Duodenal mucosa (tissue), 2 donors: ENCODE measurements around the gene CHCHD1.
"Not testable (repeated sequence)": the region's sequence is repeated elsewhere in the genome, so short reads cannot be mapped to it uniquely, and the experiment has no call there.

ENCODE experiments used
- H3K27ac ChIP-seq: one replicate; pipeline ENCODE4 v1.7.0; 2013; ENCODE audit warnings: low read depth, low read length
- H3K27me3 ChIP-seq, 2 donors: one replicate each; pipeline ENCODE4 v1.7.0; 2013; ENCODE audit warnings: low read length in 2 of 2, control low read depth in 1 of 2; ENCODE audit not compliant: insufficient read depth in 2 of 2, control insufficient read depth in 1 of 2
- H3K36me3 ChIP-seq, 2 donors: one replicate each; pipeline ENCODE4 v1.7.0; 2013; ENCODE audit warnings: low read length in 2 of 2, control low read depth in 1 of 2; ENCODE audit not compliant: insufficient read depth in 2 of 2, control insufficient read depth in 1 of 2
- H3K4me1 ChIP-seq, 2 donors: one replicate each; pipeline ENCODE4 v1.7.0; 2013; ENCODE audit warnings: low read length in 2 of 2, control low read depth in 1 of 2; ENCODE audit not compliant: insufficient read depth in 2 of 2, control insufficient read depth in 1 of 2
- H3K4me3 ChIP-seq, 2 donors: one replicate each; pipeline ENCODE4 v1.7.0; 2013; ENCODE audit warnings: low read length in 2 of 2, low read depth in 1 of 2
- H3K9ac ChIP-seq, 2 donors: one replicate each; pipeline ENCODE4 v1.7.0; 2013; ENCODE audit warnings: low read length in 2 of 2, low read depth in 1 of 2
- H3K9me3 ChIP-seq, 2 donors: one replicate each; pipeline ENCODE4 v1.7.0; 2013; ENCODE audit warnings: low read length in 2 of 2, control low read depth in 1 of 2; ENCODE audit not compliant: control insufficient read depth in 1 of 2

The CHCHD1 gene

DNA sequence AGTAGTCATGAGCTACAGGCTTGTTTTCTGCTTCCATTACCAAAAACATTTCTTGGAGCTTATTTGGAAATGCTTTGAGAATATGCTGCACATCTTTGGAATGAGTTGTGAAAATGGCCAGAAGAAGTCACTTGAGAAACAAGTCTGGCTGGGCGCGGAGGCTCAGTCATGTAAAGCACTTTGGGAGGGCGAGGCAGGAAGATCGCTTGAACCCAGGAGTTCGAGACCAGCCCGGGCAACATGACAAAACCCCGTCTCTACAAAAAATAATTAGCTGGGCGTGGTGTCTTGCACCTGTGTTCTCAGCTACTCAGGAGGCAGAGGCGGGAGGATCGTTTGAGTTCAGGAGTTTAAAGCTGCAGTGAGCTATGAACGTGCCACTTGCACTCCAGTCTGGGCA is 882 bp upstream of the CHCHD1 start:
- Histone ChIP-seq H3K9ac (peak overlapping the region; percentile 87 to 95), H3K4me1 (peaks cover 26 to 32% of the 10 kb centered on the region in 2 donors), H3K9me3 (no peaks in the 10 kb centered on the region), H3K36me3 (peaks cover 0 to 13% of the 10 kb centered on the region in 2 donors), H3K4me3 (peak overlapping the region; percentile 93 to 96), H3K27me3 (no peaks in the 10 kb centered on the region), H3K27ac (no peak overlapping the region)

DNA sequence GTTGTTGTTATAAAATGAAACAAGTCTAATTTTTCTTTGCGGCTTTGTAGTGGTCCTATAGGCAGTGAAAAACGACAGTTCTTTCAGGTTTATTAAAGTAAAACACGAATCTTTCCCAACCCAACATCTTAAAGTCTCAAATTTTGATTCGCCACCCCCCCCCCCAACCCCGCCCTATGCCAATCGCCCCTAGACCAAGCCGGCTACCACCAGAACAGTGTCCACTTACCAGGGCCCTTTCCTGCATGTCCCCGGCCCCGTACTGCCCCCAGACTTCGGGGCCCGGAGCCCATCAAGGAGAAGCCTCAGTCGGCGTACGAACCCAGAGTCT is 335 bp upstream of the CHCHD1 start:
- Histone ChIP-seq H3K9ac (peak overlapping the region; percentile 87 to 95), H3K27me3 (no peaks in the 10 kb centered on the region), H3K4me1 (peaks cover 30 to 33% of the 10 kb centered on the region in 2 donors), H3K36me3 (peaks cover 0 to 13% of the 10 kb centered on the region in 2 donors), H3K4me3 (peak overlapping the region; percentile 93 to 96), H3K9me3 (no peaks in the 10 kb centered on the region), H3K27ac (peak overlapping the region; percentile 84)

- no peak overlapping the region for H3K27ac ChIP-seq
- H3K36me3 ChIP-seq, result peaks cover 0 to 11% of the 10 kb centered on the region in 2 donors
- no peaks in the 10 kb centered on the region for H3K27me3 ChIP-seq
- no peaks in the 10 kb centered on the region for H3K9me3 ChIP-seq
- peak overlapping the region; percentile 87 to 95 for H3K9ac ChIP-seq
- H3K4me1 ChIP-seq, result peaks cover 40% of the 10 kb centered on the region in 2 donors
- H3K4me3 ChIP-seq, result peak overlapping the region; percentile 93 to 96
Observed at GRCh38 chr10:73782749-73783085, 869 bp downstream of the CHCHD1 start.

DNA sequence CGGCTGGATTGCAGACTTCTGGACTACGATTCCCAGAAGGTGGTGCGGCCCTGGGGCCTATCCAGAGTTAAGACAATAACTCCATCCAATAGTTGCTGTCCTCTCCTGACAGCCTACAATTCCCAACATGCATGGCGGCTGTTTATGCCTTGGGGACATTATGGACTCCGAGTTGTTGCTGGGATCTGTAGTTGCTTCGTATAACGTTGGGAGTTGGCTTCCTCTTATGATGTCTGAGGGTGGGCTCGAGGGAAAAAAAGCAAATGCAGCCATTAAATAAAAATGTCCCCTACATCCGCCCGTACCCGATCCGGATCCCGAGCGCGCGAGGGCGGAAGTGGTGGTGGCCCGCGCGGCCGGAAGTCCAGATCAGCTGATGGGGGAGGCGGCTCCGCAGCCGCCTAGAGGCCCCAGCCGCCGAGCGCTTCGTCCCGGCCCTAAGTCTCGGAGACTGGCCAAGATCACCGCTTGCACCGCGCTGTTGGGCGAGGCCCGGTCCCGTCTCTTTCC is 3.4 kb downstream of the CHCHD1 start, which contains the start of gene ZSWIM8:
TSS of gene ZSWIM8 (plus strand) at position 396 of the 510 bp plus-strand sequence. CDS start 273 bp downstream, outside the sequence.
- Histone ChIP-seq H3K4me1 (peaks cover 36 to 38% of the 10 kb centered on the region in 2 donors), H3K9me3 (no peaks in the 10 kb centered on the region), H3K27me3 (no peaks in the 10 kb centered on the region), H3K36me3 (peaks cover 14 to 17% of the 10 kb centered on the region in 2 donors), H3K4me3 (peak within 1 kb of the TSS; percentile 82 to 92), H3K9ac (peak within 1 kb of the TSS; percentile 76 to 82), H3K27ac (peak within 1 kb of the TSS; percentile 87)

DNA sequence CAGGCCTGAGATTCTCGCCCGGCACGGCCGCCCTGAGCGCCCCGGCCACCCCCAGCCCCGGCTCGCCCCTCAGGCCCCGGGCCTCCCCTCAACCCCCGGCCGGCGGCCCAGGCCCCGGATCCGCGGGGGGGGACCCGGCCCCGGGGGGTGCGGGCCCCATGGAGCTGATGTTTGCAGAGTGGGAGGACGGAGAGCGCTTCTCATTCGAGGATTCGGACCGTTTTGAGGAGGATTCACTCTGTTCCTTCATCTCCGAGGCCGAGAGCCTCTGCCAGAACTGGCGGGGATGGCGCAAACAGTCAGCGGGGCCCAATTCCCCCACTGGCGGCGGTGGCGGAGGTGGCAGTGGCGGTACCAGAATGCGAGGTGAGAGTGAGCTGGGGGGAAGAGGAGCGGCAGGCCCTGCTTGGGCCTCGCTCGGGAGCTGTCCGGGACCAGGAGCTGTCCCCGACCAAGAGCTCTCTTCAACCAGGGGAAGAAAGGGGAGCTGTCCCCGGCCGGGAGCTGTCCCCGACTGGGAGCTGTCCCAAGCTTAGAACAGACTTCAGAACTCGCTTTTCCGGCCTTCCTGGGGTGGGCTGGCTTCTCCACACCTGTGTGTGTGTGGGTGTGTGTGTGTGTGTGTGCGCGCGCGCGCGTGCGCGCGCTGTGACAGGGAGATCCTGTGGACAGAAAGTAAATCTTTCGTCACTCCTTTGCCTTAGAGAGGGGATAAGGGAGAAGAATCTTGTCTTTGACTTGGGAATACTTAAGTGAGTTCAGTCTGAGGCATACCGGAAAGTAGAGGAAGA is 4.1 kb downstream of the CHCHD1 start:
- no peaks in the 10 kb centered on the region for H3K9me3 ChIP-seq
- H3K4me1 ChIP-seq, result peaks cover 30 to 33% of the 10 kb centered on the region in 2 donors
- H3K27me3 ChIP-seq, result no peaks in the 10 kb centered on the region
- H3K9ac ChIP-seq, result peak overlapping the region; percentile 76 to 82
- H3K4me3 ChIP-seq, result peak overlapping the region; percentile 82 to 92
- H3K27ac ChIP-seq, result peak overlapping the region; percentile 87
- H3K36me3 ChIP-seq, result peaks cover 16 to 23% of the 10 kb centered on the region in 2 donors

GRCh38 chr10:73786512-73786885 is 4.7 kb downstream of the CHCHD1 start:
- Histone ChIP-seq H3K36me3 (peaks cover 22 to 29% of the 10 kb centered on the region in 2 donors), H3K9me3 (no peaks in the 10 kb centered on the region), H3K27ac (no peak overlapping the region), H3K4me3 (peak overlapping the region; percentile 82 to 92), H3K4me1 (peaks cover 26 to 29% of the 10 kb centered on the region in 2 donors), H3K27me3 (no peaks in the 10 kb centered on the region), H3K9ac (peak overlapping the region; percentile 76 to 82)

- not testable (repeated sequence) for H3K27ac ChIP-seq, H3K9ac ChIP-seq, H3K9me3 ChIP-seq, H3K27me3 ChIP-seq
- Histone ChIP-seq H3K36me3 (peaks cover 27 to 36% of the 10 kb centered on the region in 2 donors), H3K4me3 (peak overlapping the region in 1 of 2 donors; percentile 3), H3K4me1 (peaks cover 26 to 29% of the 10 kb centered on the region in 2 donors)
Observed at GRCh38 chr10:73787031-73787800, 5.4 kb downstream of the CHCHD1 start.

DNA sequence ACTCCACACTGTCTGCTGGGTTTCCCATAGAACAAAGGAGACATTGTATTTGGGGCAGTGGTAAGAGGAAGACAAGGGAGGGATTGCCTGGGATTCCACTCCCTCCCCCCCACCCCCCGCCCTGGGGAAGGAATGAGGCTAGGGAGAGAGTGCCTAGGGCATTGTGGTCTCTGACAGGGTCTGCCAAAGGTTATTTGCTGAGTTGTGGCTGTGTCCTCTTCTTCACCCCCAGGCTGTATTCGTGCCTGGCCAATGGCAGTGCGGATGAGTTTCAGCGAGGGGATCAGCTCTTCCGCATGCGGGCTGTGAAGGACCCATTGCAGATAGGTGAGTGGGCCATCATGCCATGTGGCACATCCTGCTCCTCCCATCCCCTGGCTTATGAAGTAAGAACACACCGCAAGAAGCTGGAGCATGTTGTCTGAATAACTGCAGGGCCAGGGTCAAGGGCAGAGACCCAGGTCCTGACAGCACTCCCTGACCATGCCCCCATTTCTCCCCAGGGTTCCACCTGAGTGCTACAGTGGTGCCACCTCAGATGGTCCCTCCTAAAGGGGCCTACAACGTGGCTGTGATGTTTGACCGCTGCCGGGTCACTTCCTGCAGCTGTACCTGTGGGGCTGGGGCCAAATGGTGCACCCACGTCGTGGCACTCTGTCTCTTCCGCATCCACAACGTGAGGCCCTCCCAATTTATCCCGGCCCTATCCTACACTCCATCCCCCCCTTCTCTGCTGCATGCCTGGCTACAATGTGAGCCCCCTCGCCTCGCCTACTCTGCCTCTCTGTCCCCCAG is 7.2 kb downstream of the CHCHD1 start:
- no peak overlapping the region for H3K9ac ChIP-seq
- no peaks in the 10 kb centered on the region for H3K27me3 ChIP-seq
- peaks cover 42 to 55% of the 10 kb centered on the region in 2 donors for H3K36me3 ChIP-seq
- H3K9me3 ChIP-seq, result no peaks in the 10 kb centered on the region
- H3K4me1 ChIP-seq, result peaks cover 13 to 17% of the 10 kb centered on the region in 2 donors
- H3K4me3 ChIP-seq, result no peak overlapping the region
- no peak overlapping the region for H3K27ac ChIP-seq

- peaks cover 48 to 61% of the 10 kb centered on the region in 2 donors for H3K36me3 ChIP-seq
Observed at GRCh38 chr10:73789659-73790055, 7.8 kb downstream of the CHCHD1 start.

More at GRCh38 chr10:73789659-73790055, 7.8 kb downstream of the CHCHD1 start:
- H3K9ac ChIP-seq, result no peak overlapping the region
- H3K27ac ChIP-seq, result no peak overlapping the region
- H3K4me3 ChIP-seq, result no peak overlapping the region
- H3K27me3 ChIP-seq, result no peaks in the 10 kb centered on the region
- H3K4me1 ChIP-seq, result peaks cover 12 to 17% of the 10 kb centered on the region in 2 donors
- H3K9me3 ChIP-seq, result no peaks in the 10 kb centered on the region
